Gastroesophageal sphincter (tissue), 3 donors: ENCODE measurements around the gene SARS1.

Experiments
- CTCF ChIP-seq, 4 experiments: fragments of 200-600 bp in 2 of 4; fragments of 450-650 bp in 2 of 4; sonication (generic) in 1 of 4; IDR thresholded peaks; one replicate each; pipeline ENCODE4 v1.5.1; 2017 to 2019; ENCODE audit warnings: antibody characterized with exemption in 4 of 4, mild to moderate bottlenecking in 2 of 4, moderate library complexity in 2 of 4
- EP300 ChIP-seq: sonication (generic); formaldehyde crosslinking; IDR thresholded peaks from one replicate; pipeline ENCODE4 v1.6.1; 2017; ENCODE audit warnings: antibody characterized with exemption, mild to moderate bottlenecking
- POLR2A ChIP-seq, 2 donors: fragments of 450-650 bp; IDR thresholded peaks; one replicate each; pipeline ENCODE4 v1.6.1; 2017; ENCODE audit warnings: antibody characterized with exemption in 2 of 2, mild to moderate bottlenecking in 2 of 2, moderate library complexity in 1 of 2
- POLR2AphosphoS5 ChIP-seq: sonication (generic); formaldehyde crosslinking; IDR thresholded peaks from one replicate; pipeline ENCODE4 v1.6.1; 2017; ENCODE audit warnings: antibody characterized with exemption

- no peak for TF ChIP-seq CTCF (IDR thresholded peaks at IDR 0.05)
- no peak for TF ChIP-seq POLR2AphosphoS5
- no peak for TF ChIP-seq EP300
- no peak for TF ChIP-seq POLR2A (IDR thresholded peaks at IDR 0.05)
These were observed 66.0 kb downstream of the SARS1 start for GRCh38 chr1:109279615-109280278.
